ENCODE results near the gene NMNAT3.

The NMNAT3 gene

GRCh38 chr3:139657434-139657833 is 20.3 kb downstream of the NMNAT3 start:
- CTCF ChIA-PET: no interaction called here
- no peak for DNase-seq (ENCODE audit: extremely low spot score)
- POLR2A ChIA-PET: no interaction called here
- TF ChIP-seq FOXK2 (IDR thresholded peaks at IDR 0.05) (no peak), L3MBTL2 (conservative IDR thresholded peaks at IDR 0.05) (no peak), ZNF384 (IDR thresholded peaks at IDR 0.05) (no peak), BHLHE40 (IDR thresholded peaks at IDR 0.05; ENCODE audit: borderline replicate concordance) (no peak), FOXM1 (IDR thresholded peaks at IDR 0.05; ENCODE audit: borderline replicate concordance) (no peak), SP1 (IDR thresholded peaks at IDR 0.05) (no peak), ARNT (IDR thresholded peaks at IDR 0.05) (no peak), LEF1 (IDR thresholded peaks at IDR 0.05; ENCODE audit: borderline replicate concordance) (no peak), HDGF (IDR thresholded peaks at IDR 0.05; ENCODE audit: borderline replicate concordance) (no peak), CTBP1 (IDR thresholded peaks at IDR 0.05; ENCODE audit: borderline replicate concordance) (no peak), TARDBP (IDR thresholded peaks at IDR 0.05) (no peak), SUZ12 (IDR thresholded peaks at IDR 0.05) (no peak), ELF4 (IDR thresholded peaks at IDR 0.05) (no peak)

GRCh38 chr3:139655909-139656595 is 21.7 kb downstream of the NMNAT3 start:
- DNase-seq (ENCODE audit: extremely low spot score): no peak
- ChIA-PET POLR2A (no interaction called here), CTCF (no interaction called here)
- no peak for TF ChIP-seq FOXK2 (IDR thresholded peaks at IDR 0.05)
- no peak for TF ChIP-seq FOXM1 (IDR thresholded peaks at IDR 0.05; ENCODE audit: borderline replicate concordance)
- no peak for TF ChIP-seq HDGF (IDR thresholded peaks at IDR 0.05; ENCODE audit: borderline replicate concordance)
- TF ChIP-seq PKNOX1 (IDR thresholded peaks at IDR 0.05): no peak
- no peak for TF ChIP-seq L3MBTL2 (conservative IDR thresholded peaks at IDR 0.05)
- TF ChIP-seq NFRKB (IDR thresholded peaks at IDR 0.05): no peak
- no peak for TF ChIP-seq SUZ12 (IDR thresholded peaks at IDR 0.05)
- no peak for TF ChIP-seq BHLHE40 (IDR thresholded peaks at IDR 0.05; ENCODE audit: borderline replicate concordance)
- TF ChIP-seq TARDBP (IDR thresholded peaks at IDR 0.05): no peak
- no peak for TF ChIP-seq LEF1 (IDR thresholded peaks at IDR 0.05; ENCODE audit: borderline replicate concordance)
- TF ChIP-seq ELF4 (IDR thresholded peaks at IDR 0.05): no peak
- TF ChIP-seq CTBP1 (IDR thresholded peaks at IDR 0.05; ENCODE audit: borderline replicate concordance): no peak
- TF ChIP-seq ZNF384 (IDR thresholded peaks at IDR 0.05): no peak
- TF ChIP-seq ARNT (IDR thresholded peaks at IDR 0.05): no peak
- TF ChIP-seq SP1 (IDR thresholded peaks at IDR 0.05): no peak
- TF ChIP-seq FOXA1 (IDR thresholded peaks at IDR 0.05): no peak

GRCh38 chr3:139654637-139655365 is 23.0 kb downstream of the NMNAT3 start:
- POLR2A ChIA-PET: no interaction called here
- CTCF ChIA-PET: no interaction called here
- TF ChIP-seq TARDBP (IDR thresholded peaks at IDR 0.05) (no peak), L3MBTL2 (conservative IDR thresholded peaks at IDR 0.05) (no peak), SP1 (IDR thresholded peaks at IDR 0.05) (no peak), FOXK2 (IDR thresholded peaks at IDR 0.05) (no peak), SUZ12 (IDR thresholded peaks at IDR 0.05) (no peak), PKNOX1 (IDR thresholded peaks at IDR 0.05) (no peak), ARNT (IDR thresholded peaks at IDR 0.05) (no peak), ZNF384 (IDR thresholded peaks at IDR 0.05) (no peak), FOXA1 (IDR thresholded peaks at IDR 0.05) (no peak), LEF1 (IDR thresholded peaks at IDR 0.05; ENCODE audit: borderline replicate concordance) (no peak), FOXM1 (IDR thresholded peaks at IDR 0.05; ENCODE audit: borderline replicate concordance) (no peak), ELF4 (IDR thresholded peaks at IDR 0.05) (no peak), NFRKB (IDR thresholded peaks at IDR 0.05) (no peak), CTBP1 (IDR thresholded peaks at IDR 0.05; ENCODE audit: borderline replicate concordance) (no peak), HDGF (IDR thresholded peaks at IDR 0.05; ENCODE audit: borderline replicate concordance) (no peak)
- DNase-seq (ENCODE audit: extremely low spot score): no peak

GRCh38 chr3:139653582-139653981 is 24.2 kb downstream of the NMNAT3 start:
- CTCF ChIA-PET: no interaction called here
- no peak for DNase-seq (ENCODE audit: extremely low spot score)
- POLR2A ChIA-PET: no interaction called here
- TF ChIP-seq ZNF384 (IDR thresholded peaks at IDR 0.05): no peak
- no peak for TF ChIP-seq FOXA1 (IDR thresholded peaks at IDR 0.05)
- no peak for TF ChIP-seq TARDBP (IDR thresholded peaks at IDR 0.05)
- TF ChIP-seq FOXK2 (IDR thresholded peaks at IDR 0.05): no peak
- TF ChIP-seq ELF4 (IDR thresholded peaks at IDR 0.05): no peak
- no peak for TF ChIP-seq BHLHE40 (IDR thresholded peaks at IDR 0.05; ENCODE audit: borderline replicate concordance)
- TF ChIP-seq L3MBTL2 (conservative IDR thresholded peaks at IDR 0.05): no peak
- no peak for TF ChIP-seq FOXM1 (IDR thresholded peaks at IDR 0.05; ENCODE audit: borderline replicate concordance)
- no peak for TF ChIP-seq SUZ12 (IDR thresholded peaks at IDR 0.05)

GRCh38 chr3:139652561-139652960 is 25.2 kb downstream of the NMNAT3 start:
- no peak for DNase-seq (ENCODE audit: extremely low spot score)
- CTCF ChIA-PET: no interaction called here
- TF ChIP-seq FOXK2 (IDR thresholded peaks at IDR 0.05) (no peak), ARNT (IDR thresholded peaks at IDR 0.05) (no peak), NFRKB (IDR thresholded peaks at IDR 0.05) (no peak), PKNOX1 (IDR thresholded peaks at IDR 0.05) (no peak), FOXM1 (IDR thresholded peaks at IDR 0.05; ENCODE audit: borderline replicate concordance) (no peak), TARDBP (IDR thresholded peaks at IDR 0.05) (no peak), SP1 (IDR thresholded peaks at IDR 0.05) (no peak), CTBP1 (IDR thresholded peaks at IDR 0.05; ENCODE audit: borderline replicate concordance) (no peak), FOXA1 (IDR thresholded peaks at IDR 0.05) (no peak), ZNF384 (IDR thresholded peaks at IDR 0.05) (no peak), LEF1 (IDR thresholded peaks at IDR 0.05; ENCODE audit: borderline replicate concordance) (no peak), HDGF (IDR thresholded peaks at IDR 0.05; ENCODE audit: borderline replicate concordance) (no peak), BHLHE40 (IDR thresholded peaks at IDR 0.05; ENCODE audit: borderline replicate concordance) (no peak), L3MBTL2 (conservative IDR thresholded peaks at IDR 0.05) (no peak), ELF4 (IDR thresholded peaks at IDR 0.05) (no peak), SUZ12 (IDR thresholded peaks at IDR 0.05) (no peak)
- POLR2A ChIA-PET: interaction anchor here (0.7 kb wide), 1 partner anchor 160 kb away, joined by 3 read pairs; no protein-coding TSS in a partner anchor

Measured in HEK293T (cell line).